CD14-positive monocyte (primary cell): ENCODE results near the gene CRTC3. TPM values are rescaled to one million over a fixed set of nuclear protein-coding genes. Genes with fewer than 3 reads are reported as not detected.

ENCODE experiments used
- DNase-seq, 3 donors: peaks; one replicate each; pipeline ENCODE4 v3.0.0-alpha.2; 2011 to 2022
- H2AFZ ChIP-seq: 2 replicates; pipeline ENCODE4 v1.6.0; 2012; ENCODE audit warnings: mild to moderate bottlenecking, low read depth, low read length, inconsistent platforms; ENCODE audit not compliant: insufficient read depth, poor library complexity, severe bottlenecking
- H3K27ac ChIP-seq, 2 donors: 1 replicate in 1 of 2; 2 replicates in 1 of 2; pipeline ENCODE4 v1.5.1; 2012 to 2013; ENCODE audit warnings: low read length in 2 of 2, control low read depth in 1 of 2, inconsistent platforms in 1 of 2, low read depth in 1 of 2, mild to moderate bottlenecking in 1 of 2
- H3K27me3 ChIP-seq, 2 donors: one replicate each; pipeline versions ENCODE4 v1.6.0 to v1.6.1; 2011 to 2013; ENCODE audit warnings: low read length in 2 of 2; ENCODE audit not compliant: control insufficient read depth in 2 of 2, insufficient read depth in 2 of 2
- H3K36me3 ChIP-seq, 2 donors: replicated peaks in 1 of 2; 1 replicate in 1 of 2; 2 replicates in 1 of 2; pipeline versions ENCODE4 v1.5.1 to v1.6.1; 2012 to 2013; ENCODE audit warnings: low read length in 2 of 2, control low read depth in 1 of 2, inconsistent platforms in 1 of 2, mild to moderate bottlenecking in 1 of 2; ENCODE audit not compliant: insufficient read depth in 2 of 2, control insufficient read depth in 1 of 2
- H3K4me1 ChIP-seq, 2 donors: 1 replicate in 1 of 2; 2 replicates in 1 of 2; pipeline versions ENCODE4 v1.5.1 to v1.6.1; 2012 to 2013; ENCODE audit warnings: low read length in 2 of 2, control low read depth in 1 of 2, inconsistent platforms in 1 of 2, mild to moderate bottlenecking in 1 of 2, moderate library complexity in 1 of 2; ENCODE audit not compliant: insufficient read depth in 2 of 2, control insufficient read depth in 1 of 2
- H3K4me2 ChIP-seq: replicated peaks from 2 replicates; pipeline ENCODE3; 2012; ENCODE audit warnings: low read length, moderate library complexity, mild to moderate bottlenecking; ENCODE audit not compliant: poor library complexity, severe bottlenecking; ENCODE audit errors: extremely low read depth
- H3K4me3 ChIP-seq, 3 experiments: fragments of 200-600 bp in 1 of 3; sonication (generic) in 1 of 3; replicated peaks in 1 of 3; 1 replicate in 2 of 3; 2 replicates in 1 of 3; pipeline ENCODE4 v1.5.1; 2011 to 2013; ENCODE audit warnings: low read length in 3 of 3, mild to moderate bottlenecking in 3 of 3, control low read depth in 2 of 3, low read depth in 2 of 3, inconsistent platforms in 1 of 3, moderate library complexity in 1 of 3
- H3K79me2 ChIP-seq: 2 replicates; pipeline ENCODE4 v1.6.0; 2012; ENCODE audit warnings: mild to moderate bottlenecking, control low read depth, inconsistent platforms, low read length, moderate library complexity; ENCODE audit not compliant: insufficient read depth
- H3K9ac ChIP-seq: 2 replicates; pipeline ENCODE4 v1.6.0; 2017; ENCODE audit warnings: low read length, mild to moderate bottlenecking; ENCODE audit not compliant: insufficient read depth, poor library complexity, severe bottlenecking
- H3K9me3 ChIP-seq, 2 donors: replicated peaks in 1 of 2; 1 replicate in 1 of 2; 2 replicates in 1 of 2; pipeline versions ENCODE4 v1.5.1 to v1.6.1; 2012 to 2013; ENCODE audit warnings: low read length in 2 of 2, control low read depth in 1 of 2; ENCODE audit not compliant: control insufficient read depth in 1 of 2, insufficient read depth in 1 of 2
- H4K20me1 ChIP-seq: 2 replicates; pipeline ENCODE4 v1.6.0; 2012; ENCODE audit warnings: mild to moderate bottlenecking, low read length, control low read depth, moderate library complexity; ENCODE audit not compliant: insufficient read depth
- H3K27ac Mint-ChIP-seq, 7 donors: one replicate each; pipeline ENCODE4 v1.8.0; 2020; ENCODE audit warnings: mild to moderate bottlenecking in 7 of 7, mixed read lengths in 7 of 7, moderate library complexity in 6 of 7, inconsistent platforms in 2 of 7
- H3K27me3 Mint-ChIP-seq, 3 donors: one replicate each; pipeline ENCODE4 v1.8.0; 2021 to 2022; ENCODE audit warnings: low read depth in 3 of 3, mild to moderate bottlenecking in 3 of 3, mixed read lengths in 3 of 3, moderate library complexity in 3 of 3, inconsistent platforms in 1 of 3
- H3K36me3 Mint-ChIP-seq, 2 donors: one replicate each; pipeline ENCODE4 v1.8.0; 2020; ENCODE audit warnings: mixed read lengths in 2 of 2, inconsistent platforms in 1 of 2, mild to moderate bottlenecking in 1 of 2
- H3K4me1 Mint-ChIP-seq: one replicate; pipeline ENCODE4 v1.8.0; 2020; ENCODE audit warnings: mild to moderate bottlenecking, mixed read lengths
- H3K4me3 Mint-ChIP-seq, 2 donors: one replicate each; pipeline ENCODE4 v1.8.0; 2020; ENCODE audit warnings: mild to moderate bottlenecking in 2 of 2, mixed read lengths in 2 of 2, moderate library complexity in 1 of 2
- H3K9me3 Mint-ChIP-seq, 7 donors: one replicate each; pipeline ENCODE4 v1.8.0; 2020 to 2022; ENCODE audit warnings: mixed read lengths in 7 of 7, mild to moderate bottlenecking in 6 of 7, moderate library complexity in 6 of 7, inconsistent platforms in 2 of 7
- CTCF ChIP-seq: fragments of 200-600 bp; IDR thresholded peaks from one replicate; pipeline ENCODE4 v1.8.0; 2022; ENCODE audit warnings: antibody characterized with exemption, mild to moderate bottlenecking
- WGBS: methylation state at CpG from one replicate; pipeline ENCODE4 v1.1.5; 2013; ENCODE audit warnings: missing lambda C conversion rate; ENCODE audit not compliant: insufficient coverage; 5-methylcytosine and 5-hydroxymethylcytosine counted together
- intact Hi-C, 2 donors: fragments of 100-400 bp; cut with micrococcal nuclease; formaldehyde crosslinking; loops; one replicate each; pipeline versions ENCODE4 v1.15.0 to v1.15.1; 2023
- polyA plus RNA-seq, 3 donors: library from polyadenylated mRNA; depleted of rRNA in 1 of 3; unstranded in 2 of 3; stranded (reverse) in 1 of 3; fragments of 300-500 nt in 2 of 3; fragments of >200 nt in 1 of 3; fragmentation: Illumina TruSeq in 2 of 3; gene quantifications; 1 replicate in 2 of 3; 2 replicates in 1 of 3; pipeline ENCODE4 v1.2.3, GENCODE V29; 2012 to 2021

Gene CRTC3
- polyA plus RNA-seq, 3 donors: 6.0 to 25.4 (median 12.2) TPM

DNA sequence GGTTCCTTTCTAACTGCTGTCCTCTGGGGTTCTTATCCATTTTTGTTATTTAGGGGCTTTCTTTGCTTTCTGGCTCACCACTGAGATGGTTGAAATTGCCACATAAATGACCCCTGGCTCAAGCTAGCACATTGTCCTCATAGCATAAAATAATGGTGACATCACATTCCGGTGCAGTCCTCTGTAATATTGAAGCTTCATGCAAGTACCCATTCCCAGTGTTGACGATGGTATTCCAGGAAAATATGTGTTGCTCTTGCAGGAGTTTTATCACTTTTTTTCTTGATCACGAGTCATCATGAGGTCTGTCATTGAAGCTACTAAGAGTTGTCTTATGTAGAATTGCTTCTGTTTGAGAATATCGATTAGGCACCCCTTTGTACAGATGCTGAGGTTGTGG, 56.1 kb downstream of the CRTC3 start:
- Histone ChIP-seq H3K4me3 (no peak overlapping the region), H3K9ac (no peak overlapping the region), H3K36me3 (peaks cover 0 to 4% of the 10 kb centered on the region in 2 donors), H2AFZ (no peak overlapping the region), H3K27ac (no peak overlapping the region), H3K27me3 (no peaks in the 10 kb centered on the region), H3K79me2 (peaks cover 16% of the 10 kb centered on the region), H3K4me2 (no peak overlapping the region), H3K4me1 (peaks cover 15 to 22% of the 10 kb centered on the region in 2 donors), H3K9me3 (no peaks in the 10 kb centered on the region), H4K20me1 (peaks cover 41% of the 10 kb centered on the region)
- H3K9me3 Mint-ChIP-seq: no peaks in the 10 kb centered on the region
- no peak overlapping the region for H3K4me3 Mint-ChIP-seq
- 100% methylated on average over 1 of the region's 4 CpGs for WGBS
- no peak overlapping the region for H3K27ac Mint-ChIP-seq
- TF ChIP-seq CTCF: no peak
- peaks cover 0 to 3% (median 2%) of the 10 kb centered on the region in 3 donors for H3K27me3 Mint-ChIP-seq
- H3K4me1 Mint-ChIP-seq: peaks cover 35% of the 10 kb centered on the region
- DNase-seq: no peak
- intact Hi-C loops: no loop called here
- peaks cover 30 to 38% of the 10 kb centered on the region in 2 donors for H3K36me3 Mint-ChIP-seq

DNA sequence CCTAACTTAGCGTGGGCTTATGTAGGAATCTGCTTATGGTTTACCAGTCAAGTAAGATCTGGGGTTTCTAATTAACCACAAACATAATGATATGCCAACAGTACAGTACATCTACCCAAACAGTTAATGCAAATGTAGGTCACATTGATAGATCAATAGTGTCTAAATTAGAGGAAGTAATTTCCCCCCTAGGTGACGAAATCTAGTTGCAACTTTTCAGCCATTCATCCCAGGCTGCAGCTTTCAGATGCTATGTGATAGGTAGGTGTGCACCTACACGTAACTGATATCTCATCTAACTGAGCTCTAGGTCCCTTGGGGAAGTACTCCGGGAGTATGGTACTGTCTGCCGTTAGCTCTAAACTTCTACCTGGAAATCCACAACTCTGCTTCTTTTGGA, 57.2 kb downstream of the CRTC3 start:
- Histone ChIP-seq H3K4me3 (no peak overlapping the region), H4K20me1 (peaks cover 34% of the 10 kb centered on the region), H3K9me3 (no peaks in the 10 kb centered on the region), H3K36me3 (peaks cover 0 to 4% of the 10 kb centered on the region in 2 donors), H2AFZ (no peak overlapping the region), H3K9ac (no peak overlapping the region), H3K4me1 (peaks cover 15 to 20% of the 10 kb centered on the region in 2 donors), H3K27ac (no peak overlapping the region), H3K4me2 (no peak overlapping the region), H3K79me2 (peaks cover 17% of the 10 kb centered on the region), H3K27me3 (no peaks in the 10 kb centered on the region)
- DNase-seq: no peak
- intact Hi-C loops: no loop called here
- peaks cover 28 to 33% of the 10 kb centered on the region in 2 donors for H3K36me3 Mint-ChIP-seq
- no peaks in the 10 kb centered on the region for H3K9me3 Mint-ChIP-seq
- peaks cover 29% of the 10 kb centered on the region for H3K4me1 Mint-ChIP-seq
- H3K27me3 Mint-ChIP-seq: peaks cover 0 to 3% (median 2%) of the 10 kb centered on the region in 3 donors
- no peak overlapping the region for H3K4me3 Mint-ChIP-seq
- WGBS: 100% methylated on average over 1 of the region's 5 CpGs
- peak overlapping the region in 1 of 7 donors; percentile 54 for H3K27ac Mint-ChIP-seq
- TF ChIP-seq CTCF: no peak
